Measurements from ENCODE around the gene CGNL1.
A peak's percentile ranks its signal among the peaks of the same experiment; 100 is the strongest.

Gene CGNL1

GRCh38 chr15:57551715-57552677 lies 175.7 kb downstream of the CGNL1 start:
- DNase-seq (ENCODE audit: low spot score), result no peak

GRCh38 chr15:57552678-57553334 lies 176.5 kb downstream of the CGNL1 start:
- no peak for DNase-seq (ENCODE audit: low spot score)

GRCh38 chr15:57553526-57553925 lies 177.2 kb downstream of the CGNL1 start:
- DNase-seq (ENCODE audit: low spot score), result no peak

DNA sequence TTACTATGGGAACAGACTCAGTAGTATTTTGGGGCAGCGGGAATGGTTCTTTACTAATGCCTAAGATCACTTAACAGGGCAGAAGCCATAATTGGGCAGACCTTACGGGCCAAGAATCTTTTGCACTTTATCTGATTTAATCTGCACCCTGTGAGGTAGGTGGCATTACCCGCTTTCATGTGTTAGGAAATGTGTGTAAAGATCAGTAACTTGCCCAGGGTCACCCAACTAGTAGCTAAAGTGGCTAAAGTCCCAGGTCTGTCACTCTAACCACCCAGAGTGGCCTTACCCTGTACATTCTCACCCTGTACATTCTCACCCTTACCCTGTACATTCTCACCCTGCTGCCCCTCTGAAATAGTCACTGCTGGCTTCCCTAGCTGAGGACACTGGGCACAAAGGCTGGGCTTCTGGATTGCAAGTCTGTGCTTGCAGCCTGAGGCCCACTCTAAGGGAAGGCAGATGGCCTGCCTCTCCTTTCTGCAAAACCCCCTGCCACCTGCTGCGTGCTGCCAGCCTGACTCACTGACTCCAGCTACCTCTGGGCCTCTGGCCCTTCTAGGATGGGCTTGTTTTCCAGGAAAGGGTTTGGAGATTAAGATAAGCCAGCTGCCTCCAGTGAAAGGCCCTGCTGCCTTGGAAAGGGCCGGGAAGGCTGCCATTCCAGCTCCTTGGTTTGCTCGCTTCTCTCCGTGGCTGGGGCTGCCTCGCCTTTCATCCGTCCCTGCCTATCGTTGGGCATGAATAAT lies 177.9 kb downstream of the CGNL1 start:
- no peak for DNase-seq (ENCODE audit: low spot score)

DNA sequence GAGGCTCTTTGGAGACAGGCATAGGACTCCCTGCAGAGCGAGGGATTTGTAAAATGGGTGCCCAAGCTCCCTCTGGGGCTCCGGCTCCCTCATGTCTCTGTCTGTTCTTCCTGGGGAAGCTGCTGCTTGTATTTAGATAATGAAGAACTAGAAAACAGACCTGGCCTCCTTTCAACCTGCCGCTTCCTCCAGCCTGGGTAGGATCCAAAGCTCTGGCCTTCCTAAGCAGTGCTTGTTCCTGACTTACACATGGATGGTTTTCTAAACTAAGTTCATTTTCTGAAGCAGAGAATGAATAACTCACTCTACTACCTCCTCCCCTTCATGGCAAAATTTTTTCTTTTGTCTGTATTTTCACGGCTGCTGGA lies 178.5 kb downstream of the CGNL1 start:
- no peak for DNase-seq (ENCODE audit: low spot score)

DNA sequence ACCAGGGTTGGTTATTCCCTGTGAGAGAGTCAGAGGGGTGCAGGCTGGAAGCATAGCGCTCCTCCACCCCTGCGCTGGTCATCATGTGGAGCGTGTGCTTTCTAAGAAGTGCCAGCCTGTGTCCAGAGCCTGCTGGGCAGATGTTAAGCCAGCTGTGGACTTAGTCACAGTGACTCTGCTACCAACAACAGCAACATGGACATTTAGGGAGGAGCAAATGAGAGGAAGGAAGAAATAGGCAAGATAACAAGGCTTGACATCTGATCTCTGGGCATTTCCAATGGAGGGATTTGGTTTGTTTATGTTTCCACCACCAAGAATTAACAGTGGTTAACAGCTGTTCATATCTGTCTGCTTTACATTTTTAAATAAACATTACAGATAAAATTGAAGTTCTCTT lies 179.0 kb downstream of the CGNL1 start:
- no peak for DNase-seq (ENCODE audit: low spot score)

DNA sequence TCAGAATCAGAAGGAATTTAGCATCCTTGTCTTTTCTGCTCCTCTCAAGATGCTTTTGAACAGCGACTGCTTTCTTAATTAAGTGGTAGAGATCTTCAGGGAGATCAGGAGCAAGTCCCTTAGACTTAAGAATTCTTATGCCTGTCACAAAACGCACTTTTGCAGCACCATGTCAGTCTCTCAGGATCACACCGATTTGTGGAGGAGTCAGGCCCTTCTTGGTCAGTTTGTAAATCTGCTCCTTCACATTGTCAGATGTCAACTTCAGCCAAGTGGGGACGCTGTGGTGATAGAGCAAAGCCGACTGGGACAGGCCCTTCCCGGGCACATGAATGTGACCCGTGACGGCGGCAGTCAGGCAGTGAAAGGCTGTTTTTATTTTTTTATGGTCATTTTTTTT lies 179.7 kb downstream of the CGNL1 start:
- DNase-seq (ENCODE audit: low spot score), result no peak

DNA sequence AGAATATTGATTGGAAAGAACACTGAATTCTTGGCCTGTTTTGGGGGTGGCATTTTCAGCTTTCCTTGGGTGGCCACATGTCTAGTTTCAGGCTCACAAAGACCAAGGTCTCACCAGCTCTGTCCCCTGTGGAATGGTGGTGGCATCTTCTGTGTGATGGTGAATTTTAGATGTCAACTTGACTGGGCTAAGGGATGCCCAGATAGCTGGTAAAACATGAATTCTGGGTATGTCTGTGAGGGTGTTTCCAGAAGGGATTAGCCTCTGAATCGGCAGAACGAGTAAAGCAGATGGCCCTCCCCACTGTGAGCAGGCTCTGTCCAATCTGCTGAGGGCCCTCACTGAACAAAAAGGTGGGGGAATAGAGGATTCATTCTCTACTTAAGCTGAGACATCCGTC lies 181.0 kb downstream of the CGNL1 start:
- no peak for DNase-seq (ENCODE audit: low spot score)

DNA sequence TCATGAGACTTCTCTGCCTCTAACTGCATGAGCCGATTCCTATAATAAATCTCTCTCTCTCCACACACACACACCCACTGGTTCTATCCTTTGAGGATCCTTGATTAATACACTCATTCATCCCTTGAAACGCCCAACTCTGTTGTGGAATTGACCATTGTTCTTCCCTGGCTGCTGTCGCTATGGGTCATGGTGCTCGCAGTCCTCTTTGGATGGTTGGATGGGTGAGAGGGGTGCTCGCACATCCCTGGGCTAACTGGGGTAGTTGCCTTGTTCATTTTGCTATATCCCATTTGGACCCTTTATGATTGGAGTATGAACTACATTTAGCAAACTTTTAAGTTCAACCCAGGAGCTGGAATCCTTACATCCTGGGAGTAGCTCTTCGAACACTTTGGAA lies 181.5 kb downstream of the CGNL1 start:
- no peak for DNase-seq (ENCODE audit: low spot score)

DNA sequence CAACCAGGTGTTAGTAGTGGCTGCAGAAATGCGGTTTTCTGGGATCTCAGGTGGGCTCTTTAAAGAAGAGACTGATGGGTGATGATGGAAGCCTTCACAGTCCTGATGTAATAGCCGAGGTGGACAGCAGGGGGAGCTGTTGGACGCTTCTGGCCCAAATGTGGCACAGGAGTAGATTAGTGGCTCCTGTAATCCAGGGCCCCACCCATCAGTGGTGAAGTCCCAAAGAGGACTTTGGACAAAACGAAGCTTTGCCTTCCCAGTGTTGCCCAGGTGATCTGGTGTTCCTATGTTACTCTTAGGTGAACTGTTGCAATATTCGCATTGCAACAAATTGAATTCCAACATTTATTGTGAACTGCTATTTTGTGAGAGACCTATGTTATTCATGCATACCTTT lies 183.6 kb downstream of the CGNL1 start:
- peak; percentile 74 for DNase-seq (ENCODE audit: low spot score)

GRCh38 chr15:57561041-57561711 lies 184.9 kb downstream of the CGNL1 start:
- DNase-seq (ENCODE audit: low spot score), result peak; percentile 83

DNA sequence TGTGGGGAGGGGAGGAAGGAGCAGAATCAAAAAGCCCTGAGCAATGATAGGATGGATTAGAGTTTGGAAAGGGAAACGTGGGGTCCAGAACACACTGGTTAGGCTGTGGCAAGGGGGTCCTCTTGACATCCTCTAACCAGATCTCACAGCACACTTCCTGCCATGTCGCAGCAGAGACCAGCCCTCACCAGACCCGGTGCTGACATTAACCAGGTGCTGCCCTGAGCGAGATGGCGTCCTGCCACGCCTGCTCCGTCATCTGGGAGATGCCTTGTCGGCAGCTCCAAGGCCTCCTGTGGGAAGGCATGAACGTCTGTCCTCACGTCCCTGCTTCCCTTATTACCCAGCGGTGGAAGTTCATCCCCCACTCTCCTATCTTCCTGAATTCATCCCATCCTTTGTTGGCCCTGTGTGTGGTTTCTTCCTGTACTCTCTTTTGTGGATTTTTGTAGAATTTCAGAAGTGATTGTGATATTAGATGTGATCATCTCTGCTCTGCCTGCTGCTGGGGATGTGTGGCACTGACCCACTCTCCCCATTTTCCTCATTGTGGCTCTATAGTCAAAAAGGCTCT lies 186.0 kb downstream of the CGNL1 start:
- DNase-seq (ENCODE audit: low spot score), result no peak

GRCh38 chr15:57563416-57563815 lies 187.1 kb downstream of the CGNL1 start:
- peak; percentile 9 for DNase-seq (ENCODE audit: low spot score)

GRCh38 chr15:57565311-57565710 lies 189.0 kb downstream of the CGNL1 start:
- peak; percentile 13 for DNase-seq (ENCODE audit: low spot score)

- DNase-seq (ENCODE audit: low spot score), result no peak
Measured at GRCh38 chr15:57566834-57567233, 190.5 kb downstream of the CGNL1 start.

DNA sequence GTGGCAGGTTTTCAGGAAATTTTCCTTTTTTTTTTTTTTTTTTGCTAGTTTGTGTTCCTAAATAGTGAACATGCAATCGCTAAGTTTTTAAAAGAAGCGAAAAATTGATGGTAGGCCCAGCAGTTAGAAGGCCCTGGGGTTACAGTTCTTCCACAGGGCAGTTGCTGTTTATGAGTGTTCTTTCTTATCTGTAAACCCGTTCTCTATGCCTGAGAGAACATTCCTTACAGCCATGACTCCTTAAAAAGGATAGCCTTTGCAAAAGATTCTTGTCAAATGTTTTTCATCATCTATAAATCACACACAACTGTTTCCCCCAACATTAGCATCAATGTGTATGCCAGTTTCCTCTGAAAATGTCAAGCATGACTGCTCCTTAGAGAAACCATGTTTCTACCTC lies 191.6 kb downstream of the CGNL1 start:
- DNase-seq (ENCODE audit: low spot score), result no peak

DNA sequence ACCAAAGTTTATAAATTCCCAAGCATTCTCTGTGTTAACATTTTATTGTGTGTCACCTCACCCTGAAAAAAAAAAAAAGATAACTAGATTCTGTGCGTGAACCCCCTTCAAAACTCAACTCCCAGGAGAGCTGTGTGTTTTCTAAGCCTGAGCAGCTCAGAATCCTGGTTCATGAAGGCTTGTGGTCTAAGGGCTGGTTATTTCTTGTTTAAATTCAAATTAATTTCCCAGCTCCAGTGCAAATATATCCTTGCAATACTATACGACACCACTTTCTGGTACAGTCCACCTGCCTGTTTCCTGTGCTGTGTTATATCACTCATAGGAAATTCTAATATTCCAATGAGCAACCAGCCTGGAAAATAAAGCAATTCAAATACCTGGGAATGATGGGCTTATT lies 192.0 kb downstream of the CGNL1 start:
- no peak for DNase-seq (ENCODE audit: low spot score)

- no peak for DNase-seq (ENCODE audit: low spot score)
Measured at GRCh38 chr15:57570340-57570739, 194.0 kb downstream of the CGNL1 start.

- no peak for DNase-seq (ENCODE audit: low spot score)
Measured at GRCh38 chr15:57570994-57571393, 194.7 kb downstream of the CGNL1 start.

GRCh38 chr15:57571725-57572124 lies 195.4 kb downstream of the CGNL1 start:
- no peak for DNase-seq (ENCODE audit: low spot score)

GRCh38 chr15:57572468-57572867 lies 196.2 kb downstream of the CGNL1 start:
- DNase-seq (ENCODE audit: low spot score), result no peak

DNA sequence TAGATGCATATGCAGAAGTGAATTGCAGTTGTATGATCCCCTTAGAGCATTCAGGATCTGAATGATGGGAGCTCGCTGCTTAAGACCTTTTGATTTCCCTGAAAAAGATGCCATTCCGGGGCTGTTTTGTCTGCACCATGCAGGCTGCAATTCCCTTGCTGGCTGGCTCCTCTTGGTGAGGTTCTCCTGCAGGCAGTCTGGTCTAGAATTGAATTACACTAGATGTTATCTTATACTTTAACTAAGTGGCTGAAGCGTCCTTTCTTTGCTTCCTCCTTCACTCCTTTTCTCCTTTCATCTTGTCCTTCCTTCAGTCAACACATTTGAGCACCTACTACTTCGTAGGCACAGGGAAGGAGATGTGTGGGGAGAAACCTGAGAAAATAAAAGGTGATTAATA lies 196.8 kb downstream of the CGNL1 start:
- no peak for DNase-seq (ENCODE audit: low spot score)

Data from activated CD4-positive, alpha-beta T cell treated with anti-CD3 and anti-CD28 coated beads, Interleukin-2, Interleukin-4, amounts not matched to agents 100 ng/mL and 50 ng/mL, durations not matched to agents 16 hours and 8 hours (primary cell).